HCT116 (cell line): ENCODE data around the gene TCF12.

Source experiments
- CBX3 ChIP-seq: IDR thresholded peaks from 2 replicates; pipeline ENCODE4 v1.6.1; 2012; ENCODE audit warnings: low read depth
- TF ChIP-seq, protein P1 (sequence below), 3 experiments: fragments of 200-600 bp in 1 of 3; sonication (generic) in 1 of 3; IDR thresholded peaks in 2 of 3; conservative IDR thresholded peaks in 1 of 3; 2 replicates each; pipeline ENCODE4 v1.5.1; 2012 to 2017; ENCODE audit warnings: low read depth in 2 of 3, low read length in 2 of 3, antibody characterized with exemption in 1 of 3, borderline replicate concordance in 1 of 3, control low read depth in 1 of 3, mild to moderate bottlenecking in 1 of 3, mixed read lengths in 1 of 3, mixed run types in 1 of 3, moderate library complexity in 1 of 3; ENCODE audit not compliant: insufficient read depth in 1 of 3

DNA sequence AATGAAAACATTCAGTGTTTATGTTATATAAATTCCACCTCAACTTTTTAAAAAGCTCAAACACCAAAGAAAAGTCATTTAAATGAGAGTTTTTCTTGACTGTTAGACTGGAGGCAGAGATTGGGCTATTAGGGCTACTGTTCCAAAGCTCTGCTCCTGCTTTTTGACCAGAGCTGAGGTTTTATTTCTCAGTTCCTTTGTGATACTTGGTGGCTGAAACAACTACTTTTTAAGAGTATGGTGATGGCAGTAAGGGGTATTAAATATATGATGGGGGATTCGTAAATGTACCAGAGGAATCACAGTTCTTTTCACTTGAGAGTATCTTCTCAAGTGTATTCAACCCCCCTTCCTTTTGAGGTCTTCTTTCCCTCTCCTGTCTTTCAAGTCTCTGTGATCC is 271.8 kb downstream of the TCF12 start:
- no peak for TF ChIP-seq CBX3
- TF ChIP-seq, protein P1, sequence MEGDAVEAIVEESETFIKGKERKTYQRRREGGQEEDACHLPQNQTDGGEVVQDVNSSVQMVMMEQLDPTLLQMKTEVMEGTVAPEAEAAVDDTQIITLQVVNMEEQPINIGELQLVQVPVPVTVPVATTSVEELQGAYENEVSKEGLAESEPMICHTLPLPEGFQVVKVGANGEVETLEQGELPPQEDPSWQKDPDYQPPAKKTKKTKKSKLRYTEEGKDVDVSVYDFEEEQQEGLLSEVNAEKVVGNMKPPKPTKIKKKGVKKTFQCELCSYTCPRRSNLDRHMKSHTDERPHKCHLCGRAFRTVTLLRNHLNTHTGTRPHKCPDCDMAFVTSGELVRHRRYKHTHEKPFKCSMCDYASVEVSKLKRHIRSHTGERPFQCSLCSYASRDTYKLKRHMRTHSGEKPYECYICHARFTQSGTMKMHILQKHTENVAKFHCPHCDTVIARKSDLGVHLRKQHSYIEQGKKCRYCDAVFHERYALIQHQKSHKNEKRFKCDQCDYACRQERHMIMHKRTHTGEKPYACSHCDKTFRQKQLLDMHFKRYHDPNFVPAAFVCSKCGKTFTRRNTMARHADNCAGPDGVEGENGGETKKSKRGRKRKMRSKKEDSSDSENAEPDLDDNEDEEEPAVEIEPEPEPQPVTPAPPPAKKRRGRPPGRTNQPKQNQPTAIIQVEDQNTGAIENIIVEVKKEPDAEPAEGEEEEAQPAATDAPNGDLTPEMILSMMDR (IDR thresholded peaks at IDR 0.05 in 2 of 3, conservative IDR thresholded peaks at IDR 0.05 in 1 of 3; ENCODE audit: borderline replicate concordance in 1 of 3, insufficient read depth in 1 of 3, low read depth in 2 of 3, low read length in 2 of 3), result no peak
